Stimulated activated CD8-positive, alpha-beta memory T cell treated with anti-CD3 and anti-CD28 coated beads, Interleukin-4, amount 100 ng/mL, for 24 hours (primary cell): ENCODE data around the gene SSBP3.

Source experiments
- DNase-seq: peaks from one replicate; pipeline ENCODE4 v3.0.0-alpha.2; 2020; ENCODE audit warnings: low read depth

The SSBP3 gene

DNA sequence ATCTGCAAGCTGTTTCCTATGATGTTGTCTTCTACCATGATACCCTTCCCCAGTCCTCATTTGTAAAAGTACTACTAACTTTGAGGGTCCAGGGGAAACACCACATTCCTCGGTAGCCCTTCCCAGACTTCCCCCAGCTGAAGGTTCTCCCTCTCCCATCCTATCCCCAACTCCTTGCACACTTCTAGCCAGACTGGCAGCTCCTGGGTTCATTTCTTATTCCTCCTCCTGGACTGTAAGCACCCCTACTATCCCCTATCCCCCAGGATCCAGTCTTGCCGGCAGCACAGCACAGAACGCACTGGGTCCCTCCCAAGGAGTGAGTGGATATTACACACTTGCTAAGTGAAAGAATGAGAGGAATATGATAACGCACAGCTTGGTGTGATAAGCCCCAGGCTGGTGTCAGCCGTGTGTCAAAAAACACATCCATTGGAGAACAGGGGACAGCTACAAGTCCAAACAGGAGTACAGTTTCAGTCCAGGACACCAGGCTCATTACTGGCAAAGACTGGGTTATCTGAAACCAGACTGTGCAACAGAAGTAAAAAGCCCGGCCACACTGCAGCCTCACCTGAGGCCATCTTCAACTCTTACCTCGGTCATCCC is 100.2 kb downstream of the SSBP3 start:
- DNase-seq = no peak

DNA sequence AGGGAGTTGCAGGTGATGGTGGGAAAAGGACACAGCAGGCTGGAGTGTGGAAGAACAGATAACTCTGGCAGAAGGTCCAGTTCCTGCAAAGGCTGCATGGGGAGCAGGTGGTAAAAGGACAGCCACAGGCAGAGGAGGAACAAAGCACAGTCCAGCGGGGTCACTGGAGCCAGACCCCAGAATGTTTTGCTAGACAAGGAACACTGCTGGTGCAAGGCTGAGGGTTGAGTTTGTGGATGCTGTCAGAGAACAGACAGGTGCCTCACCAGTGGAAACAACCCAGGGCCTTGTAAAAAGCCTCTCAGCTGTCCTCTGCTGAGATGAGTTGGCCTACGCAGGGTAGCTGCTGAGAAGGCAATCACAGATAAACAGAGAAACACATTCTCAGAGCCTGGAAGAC is 101.7 kb downstream of the SSBP3 start:
- no peak for DNase-seq

DNA sequence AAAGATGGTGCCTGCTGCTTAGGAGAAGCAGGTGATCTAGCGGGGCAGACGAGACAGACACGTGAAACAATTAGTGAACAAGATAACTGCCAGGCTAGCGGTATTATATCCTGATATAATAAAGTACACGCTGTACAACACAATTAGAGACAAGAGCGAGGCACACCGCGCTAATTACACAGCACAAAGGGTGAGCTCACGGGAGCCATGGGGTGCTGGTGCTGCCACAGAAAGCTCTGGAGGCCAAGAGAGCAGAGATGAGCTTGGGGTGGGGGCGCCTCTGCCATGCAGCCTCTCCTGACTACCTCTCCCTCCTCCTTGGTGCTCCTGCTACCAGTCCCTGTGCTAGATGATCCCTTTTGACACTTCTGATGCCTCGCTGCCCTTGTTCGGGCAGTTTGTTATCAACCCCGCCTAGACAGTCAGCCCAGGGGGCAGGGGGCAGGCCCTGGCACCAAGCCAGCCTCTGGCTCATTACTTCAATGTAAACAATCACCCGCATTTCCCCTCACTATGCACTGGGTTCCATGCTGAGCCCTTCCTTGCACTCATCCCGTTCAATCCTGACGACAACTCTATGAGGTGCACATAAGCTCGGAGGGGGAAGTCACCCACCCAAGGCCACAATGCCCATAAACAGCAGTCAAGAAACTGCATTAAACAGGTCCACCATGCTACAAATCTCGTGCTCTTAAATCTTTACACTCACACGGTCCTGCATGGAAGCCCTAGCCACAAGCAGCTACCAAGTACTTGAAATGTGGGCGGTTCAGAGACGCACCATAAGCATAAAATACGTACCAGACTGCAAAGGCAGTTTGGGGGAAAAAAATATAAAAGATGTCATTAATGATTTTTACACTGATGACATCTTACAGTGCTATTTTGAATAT is 103.0 kb downstream of the SSBP3 start:
- no peak for DNase-seq

DNA sequence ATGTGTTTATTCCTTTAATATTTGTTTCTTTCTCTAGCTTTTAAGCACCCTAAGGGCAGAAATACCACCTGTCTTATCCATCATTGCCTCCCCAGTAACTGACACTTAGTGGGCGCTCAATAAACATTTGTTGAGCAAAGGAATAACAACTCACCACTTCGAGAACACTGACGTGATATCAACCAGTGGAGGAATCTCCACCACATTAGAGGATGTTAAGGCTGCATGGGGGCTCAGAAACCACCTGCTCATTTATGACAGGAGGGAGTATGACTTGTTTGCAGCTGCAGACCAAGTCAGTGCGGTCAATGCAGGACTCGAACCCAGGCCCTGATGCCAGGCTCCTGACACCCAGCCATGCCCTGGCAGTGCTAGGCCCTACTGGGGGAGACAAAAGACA is 103.6 kb downstream of the SSBP3 start:
- DNase-seq = no peak

DNA sequence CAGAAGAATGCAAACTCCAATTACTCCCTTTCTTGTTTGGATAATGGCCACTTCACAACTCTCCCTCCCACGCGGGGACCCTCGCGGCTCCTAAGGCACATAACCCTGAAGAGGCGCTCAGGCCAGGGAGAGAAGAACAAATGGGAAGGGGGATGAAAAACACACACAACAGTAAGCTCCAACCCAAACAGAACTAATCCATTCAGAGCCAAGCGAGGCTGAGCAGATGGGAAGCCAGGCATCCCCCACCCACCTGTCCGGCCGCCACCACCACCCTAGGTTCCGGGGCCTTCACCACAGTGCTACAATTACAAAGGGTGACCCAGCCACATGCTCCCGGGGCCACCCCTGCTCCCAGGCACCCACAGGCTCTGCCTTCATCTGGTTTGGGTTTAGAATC is 104.7 kb downstream of the SSBP3 start:
- no peak for DNase-seq

DNA sequence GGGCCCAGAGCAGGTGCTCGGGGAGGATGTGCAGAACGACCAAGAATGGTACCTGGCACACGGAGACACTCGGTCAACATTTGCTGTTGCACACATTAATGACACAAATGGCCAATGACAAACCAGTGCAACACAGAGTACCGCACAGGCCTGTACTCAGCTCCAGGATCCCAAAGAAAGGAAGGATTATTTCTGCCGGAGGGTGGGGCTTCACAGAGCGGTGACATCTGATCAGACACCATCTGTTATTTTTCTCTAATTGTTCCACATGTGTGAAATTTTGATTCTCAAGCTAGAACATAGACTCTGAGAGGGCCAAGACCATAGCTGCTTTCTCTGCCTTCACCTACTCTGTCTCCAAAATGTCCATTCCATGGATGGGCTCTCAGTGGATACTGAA is 105.8 kb downstream of the SSBP3 start:
- no peak for DNase-seq

DNA sequence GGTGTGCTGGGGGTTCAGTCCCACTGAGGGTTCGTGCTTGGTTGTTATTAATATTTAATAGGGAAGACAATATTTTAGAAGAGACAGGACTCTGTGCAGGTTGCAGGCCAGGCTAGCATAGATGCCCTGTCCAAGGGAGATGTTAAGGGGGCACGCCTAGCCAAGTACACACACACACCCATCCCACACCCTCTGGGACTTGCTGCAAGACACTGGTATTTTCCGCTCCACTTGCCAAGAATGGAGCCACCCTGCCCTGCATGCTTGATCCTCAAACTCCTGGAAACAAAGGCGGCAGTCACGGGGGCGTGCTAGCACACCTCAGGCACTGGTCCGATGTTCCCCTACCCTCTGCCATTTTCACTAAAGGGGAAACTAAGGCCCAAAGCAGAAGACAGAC is 107.2 kb downstream of the SSBP3 start:
- DNase-seq = no peak

DNA sequence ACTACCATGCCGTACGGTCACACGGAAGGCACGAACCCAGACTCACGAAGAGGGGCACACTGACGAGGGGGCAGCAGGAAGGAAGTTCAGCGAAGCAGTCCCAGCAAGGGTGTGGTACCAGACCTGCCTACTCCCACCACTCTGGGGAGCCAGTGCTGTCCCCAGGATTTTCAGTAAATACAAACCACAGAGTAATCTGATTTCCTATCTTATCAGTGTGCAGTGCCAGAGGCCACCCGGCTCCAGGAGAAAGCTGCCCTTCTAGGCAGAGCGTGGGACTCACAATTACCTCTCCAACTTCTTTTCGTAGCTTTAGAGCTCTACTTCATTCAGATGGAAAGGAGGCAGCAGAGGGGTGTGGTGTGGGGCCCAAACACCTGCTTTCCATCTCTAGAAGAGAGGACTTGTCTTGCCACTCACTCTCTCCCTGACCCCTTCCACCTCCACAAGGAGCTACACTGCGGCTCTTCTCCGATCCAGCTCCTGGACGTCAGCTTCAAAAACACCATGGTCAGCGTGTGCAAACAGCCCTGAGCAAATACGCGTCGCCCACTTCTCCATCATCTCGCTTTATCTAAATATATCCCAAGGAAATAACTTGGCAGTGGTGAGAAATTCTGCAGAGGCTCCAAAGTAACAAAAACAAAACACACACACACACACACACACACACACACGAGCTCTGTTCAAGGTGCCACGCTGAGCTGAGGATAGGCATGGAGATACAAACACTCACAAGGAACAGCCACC is 107.7 kb downstream of the SSBP3 start:
- DNase-seq = no peak

DNA sequence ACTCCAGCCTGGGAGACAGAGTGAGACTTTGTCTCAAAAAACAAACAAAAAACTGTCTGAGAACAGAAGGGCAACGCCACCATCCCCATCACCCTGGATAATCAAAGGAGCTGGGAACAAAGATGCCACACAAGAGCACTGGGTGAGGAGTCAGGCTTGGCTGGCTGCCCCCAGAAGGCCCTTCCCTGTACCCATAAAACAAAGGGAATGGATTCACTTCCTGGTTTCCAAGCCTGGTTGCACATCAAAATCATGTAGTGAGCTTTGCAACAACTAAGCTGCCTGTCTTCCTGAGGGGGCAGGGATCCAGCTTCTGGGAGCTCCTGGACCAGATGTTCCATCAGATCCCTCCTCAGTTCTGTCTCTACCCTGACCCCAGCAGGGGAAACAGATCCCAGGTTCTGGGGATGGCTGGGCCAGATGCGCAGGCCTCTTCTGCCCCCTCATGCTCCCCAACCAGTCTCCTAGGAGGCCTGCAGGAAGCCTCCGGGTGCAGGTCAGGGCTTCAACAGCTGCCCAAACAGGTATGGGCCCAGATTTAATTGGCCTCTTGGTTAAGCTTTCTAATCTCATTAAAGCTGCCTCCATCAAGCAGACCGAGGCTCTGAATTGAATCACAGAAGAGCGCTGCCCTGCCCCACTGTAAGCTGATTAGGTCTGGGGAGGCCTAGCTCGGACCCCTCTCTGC is 108.5 kb downstream of the SSBP3 start:
- no peak for DNase-seq

DNA sequence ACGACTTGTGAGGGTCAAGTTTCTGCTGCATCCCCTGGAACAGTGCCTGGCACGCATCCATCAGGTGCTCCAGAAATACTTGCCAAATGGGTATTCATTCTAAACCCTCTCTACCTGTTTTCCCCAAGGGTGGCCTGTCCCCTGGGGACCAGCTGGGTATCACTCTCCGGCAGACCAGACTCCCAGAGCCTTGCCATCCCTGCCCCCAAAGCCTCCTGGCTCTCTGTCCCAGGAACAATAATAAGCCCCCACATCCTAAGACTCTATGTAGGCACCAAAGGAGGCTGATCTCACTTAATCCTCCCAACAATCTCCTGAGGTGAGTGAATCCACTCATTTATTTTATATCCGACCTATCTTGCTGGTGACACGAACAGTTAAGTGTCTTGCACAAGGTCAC is 109.5 kb downstream of the SSBP3 start:
- DNase-seq = no peak

DNA sequence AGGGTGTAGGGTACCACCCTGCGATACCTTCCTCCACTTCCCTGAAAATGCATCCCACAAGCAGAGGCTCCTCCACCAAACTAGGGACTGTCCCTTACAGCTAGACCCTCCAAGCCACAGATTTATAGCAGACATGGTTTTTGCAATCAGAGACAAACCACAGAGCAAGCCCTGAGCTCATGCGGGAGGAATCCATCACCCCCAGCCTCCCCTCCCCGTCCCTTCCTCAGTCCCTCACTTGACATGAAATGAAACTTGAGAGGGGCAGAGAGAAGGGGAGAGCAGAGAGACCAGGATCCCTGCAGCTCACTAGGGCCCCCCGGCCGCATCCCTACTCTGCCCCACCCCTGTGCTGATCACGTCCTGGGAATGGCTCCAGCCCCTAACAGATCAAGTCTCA is 111.3 kb downstream of the SSBP3 start:
- DNase-seq = no peak

DNA sequence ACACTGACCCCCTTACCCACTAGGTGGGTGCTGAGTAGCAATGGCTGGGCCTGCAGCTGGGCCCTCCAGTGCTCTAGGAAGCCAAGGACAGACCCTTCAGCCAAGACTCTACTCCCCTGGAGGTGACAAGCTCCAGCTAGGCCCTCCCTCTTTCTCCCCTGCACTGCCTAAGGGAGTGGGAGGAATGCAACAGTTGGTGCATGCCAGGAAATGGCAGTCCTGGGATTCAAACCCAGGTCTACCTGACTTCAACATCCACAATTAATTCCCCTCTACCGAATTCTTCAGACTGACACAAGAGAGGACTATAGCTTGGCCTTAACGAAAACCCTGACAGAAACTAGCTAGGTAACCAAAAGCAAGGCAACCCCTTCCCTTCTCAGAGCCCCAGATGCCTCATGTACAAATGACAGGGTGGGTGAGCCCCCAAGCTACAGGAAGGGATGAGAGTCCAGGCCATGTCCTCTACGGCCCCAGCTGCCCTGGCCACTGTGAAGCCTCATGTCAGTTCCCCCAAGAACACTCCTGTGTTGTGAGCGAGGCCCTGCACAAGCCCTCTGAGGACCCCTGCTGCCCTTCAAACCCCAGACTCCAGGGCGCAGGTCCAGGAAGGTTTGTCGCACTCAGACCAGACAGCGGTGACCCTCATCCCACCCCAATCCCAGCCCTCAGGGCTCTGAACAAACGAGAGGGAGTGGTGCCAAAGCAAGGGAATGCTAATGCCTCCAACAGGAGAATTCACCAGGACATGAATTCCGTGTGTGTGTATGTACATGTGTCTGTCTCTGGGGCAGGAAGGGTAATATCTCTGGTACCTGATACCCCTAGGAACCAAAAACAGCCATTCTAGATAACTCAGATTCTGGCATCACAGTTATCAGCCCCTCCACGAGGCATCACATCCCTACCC is 113.9 kb downstream of the SSBP3 start:
- no peak for DNase-seq

DNA sequence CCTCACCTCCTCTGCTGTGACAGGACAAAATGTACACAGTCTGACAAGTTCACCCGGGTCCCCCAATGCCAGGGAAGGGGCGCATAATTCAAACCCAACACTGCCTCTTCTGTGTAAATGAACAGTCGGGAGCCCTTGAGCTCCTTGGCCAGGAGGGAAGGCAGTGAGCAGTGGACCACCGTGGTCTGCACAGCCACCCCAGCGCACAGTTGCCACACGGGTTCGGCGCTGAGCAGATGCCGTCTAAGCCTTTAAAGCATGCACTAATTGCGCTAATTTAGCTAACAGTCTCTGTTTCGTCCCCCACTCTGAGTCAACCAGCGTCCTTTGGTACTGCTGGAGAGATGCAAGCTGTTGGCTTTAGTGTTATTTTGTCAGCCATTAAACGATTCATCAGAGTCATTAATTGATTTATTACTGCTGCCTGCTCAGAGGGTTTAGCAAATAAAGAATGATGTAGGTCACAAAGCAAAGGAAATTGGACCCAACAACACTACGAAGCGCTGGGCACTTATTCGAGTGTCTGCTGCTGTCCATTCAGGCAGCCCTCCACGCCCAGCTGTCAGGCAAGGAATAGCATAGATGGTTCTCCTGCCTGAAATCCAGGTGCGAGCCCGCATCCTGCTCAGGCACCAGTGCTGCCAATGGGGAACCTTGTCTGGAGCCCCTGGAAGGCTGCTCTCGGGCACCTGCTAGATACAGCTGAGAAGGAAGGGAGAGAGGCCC is 114.8 kb downstream of the SSBP3 start:
- no peak for DNase-seq

DNA sequence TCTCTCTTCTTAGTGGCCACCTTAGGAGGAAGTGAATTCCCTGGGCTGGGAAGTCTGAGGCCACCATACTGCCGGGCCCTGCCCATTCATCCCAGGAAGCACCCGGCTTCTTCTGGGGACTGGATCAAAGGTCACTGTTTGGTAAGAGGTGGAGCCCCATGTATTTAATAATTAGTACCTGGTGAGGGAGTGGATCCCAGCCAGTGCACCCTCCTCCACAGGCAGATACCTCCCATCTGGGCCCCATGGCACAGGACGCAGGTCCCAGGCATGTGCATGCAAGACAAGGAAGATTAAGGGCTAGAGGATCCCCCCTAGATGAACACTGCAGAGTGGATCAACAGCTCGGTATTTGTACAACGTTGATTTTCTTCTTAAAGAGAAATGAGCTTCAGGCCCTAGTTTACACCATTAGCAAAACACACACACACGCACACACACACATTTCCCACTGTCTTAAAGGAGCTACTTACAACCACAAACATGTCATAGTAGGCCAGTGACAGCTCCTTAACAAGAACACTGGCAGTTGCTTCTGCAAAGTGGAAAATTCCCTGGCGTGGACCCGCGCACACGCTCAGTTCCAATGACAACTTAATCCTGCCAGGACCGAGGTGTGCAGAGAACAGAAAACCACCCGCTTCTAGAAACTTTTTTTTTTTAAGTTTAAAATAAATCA is 115.5 kb downstream of the SSBP3 start:
- DNase-seq = no peak

DNA sequence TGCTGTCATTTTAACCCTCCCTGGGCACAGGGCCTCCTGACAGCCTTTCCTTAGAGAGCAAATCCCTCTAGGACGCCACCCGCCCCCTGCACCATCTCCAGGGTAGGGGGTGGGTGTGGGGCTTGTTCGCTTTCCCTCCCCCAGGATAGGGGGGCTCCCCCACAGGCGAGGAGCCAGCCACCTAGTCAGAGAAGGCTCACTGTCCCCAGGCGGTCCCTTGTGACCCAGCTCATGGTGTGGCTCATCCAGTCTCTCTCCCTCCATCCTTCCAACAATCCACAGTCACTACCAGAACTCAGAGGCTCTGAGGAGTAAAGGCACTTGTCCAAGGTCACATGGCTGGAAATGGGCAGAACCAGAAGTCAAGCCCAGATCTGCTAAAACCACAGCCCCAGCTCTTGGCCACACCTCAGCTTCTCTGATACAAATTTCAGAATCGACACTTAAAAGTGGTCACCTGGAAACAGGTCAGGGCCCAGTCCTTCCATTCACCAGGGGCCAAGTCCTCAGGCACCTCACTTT is 116.4 kb downstream of the SSBP3 start:
- DNase-seq = no peak

DNA sequence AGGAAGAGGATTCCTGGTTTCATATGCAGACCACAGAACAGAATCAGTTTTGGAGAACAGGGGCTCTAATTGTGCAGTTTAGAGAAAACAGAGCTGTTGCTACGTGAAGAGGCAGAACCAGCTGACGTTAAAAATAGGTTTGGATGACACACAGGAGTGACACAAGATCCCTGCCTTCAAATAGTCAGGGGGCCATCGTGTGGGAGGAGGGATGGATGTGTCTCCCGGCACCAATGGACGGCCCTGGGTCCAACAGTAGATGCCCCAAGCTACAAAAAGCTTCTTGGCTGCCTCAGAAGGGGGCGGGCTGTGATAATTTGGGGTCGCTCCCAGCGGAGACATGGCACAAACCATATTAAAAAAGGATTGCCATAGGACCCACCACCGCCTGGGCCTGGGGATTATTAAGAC is 118.4 kb downstream of the SSBP3 start:
- DNase-seq = no peak

DNA sequence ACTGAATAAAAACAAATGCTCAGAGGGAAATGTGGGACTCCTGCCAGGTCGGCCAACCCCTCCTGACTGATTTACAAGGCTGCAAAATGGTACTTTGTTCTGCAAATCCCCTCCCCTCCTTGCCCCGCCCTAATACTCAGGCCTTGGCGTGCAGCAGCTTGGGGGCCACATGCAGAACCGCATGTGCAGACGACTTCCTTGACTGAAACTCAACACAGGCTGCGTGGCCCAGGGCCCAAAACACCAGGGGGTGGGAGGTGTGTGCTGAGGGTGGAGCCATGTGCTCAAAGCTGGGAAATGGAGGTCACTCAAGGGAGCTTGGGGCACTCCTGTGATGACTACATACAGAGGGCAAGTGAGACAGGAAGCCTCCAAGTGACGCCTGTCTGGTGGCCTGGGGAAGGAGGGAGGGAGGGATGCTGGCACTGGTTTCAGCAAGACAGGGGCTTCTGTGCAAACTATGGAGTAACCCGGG is 119.0 kb downstream of the SSBP3 start:
- DNase-seq = peak; percentile 53

DNA sequence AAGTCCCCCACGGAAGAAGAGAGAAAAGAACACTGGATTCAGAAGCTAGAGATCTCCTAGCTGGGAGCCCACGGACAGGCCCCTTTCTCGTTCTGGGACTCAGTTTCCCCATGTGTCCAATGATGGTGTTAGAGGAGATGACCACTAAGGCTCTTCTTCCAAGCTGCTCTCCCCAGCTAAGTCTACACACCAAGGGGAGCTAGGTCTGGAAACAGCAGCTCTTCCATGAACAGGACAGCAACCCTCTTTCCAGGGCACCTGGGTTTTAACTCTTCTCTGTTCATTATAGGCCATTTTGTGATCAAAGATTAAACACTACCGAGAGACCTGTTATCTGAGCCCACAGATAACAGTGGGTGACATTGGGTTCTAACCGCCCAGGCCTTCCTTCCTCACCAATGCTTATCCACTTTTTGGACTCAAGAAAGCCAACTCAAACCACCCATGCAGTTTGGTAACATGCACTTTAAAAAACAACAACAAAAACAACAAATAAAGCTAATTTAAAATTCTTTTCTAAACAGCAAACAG is 120.3 kb downstream of the SSBP3 start:
- DNase-seq = no peak

DNA sequence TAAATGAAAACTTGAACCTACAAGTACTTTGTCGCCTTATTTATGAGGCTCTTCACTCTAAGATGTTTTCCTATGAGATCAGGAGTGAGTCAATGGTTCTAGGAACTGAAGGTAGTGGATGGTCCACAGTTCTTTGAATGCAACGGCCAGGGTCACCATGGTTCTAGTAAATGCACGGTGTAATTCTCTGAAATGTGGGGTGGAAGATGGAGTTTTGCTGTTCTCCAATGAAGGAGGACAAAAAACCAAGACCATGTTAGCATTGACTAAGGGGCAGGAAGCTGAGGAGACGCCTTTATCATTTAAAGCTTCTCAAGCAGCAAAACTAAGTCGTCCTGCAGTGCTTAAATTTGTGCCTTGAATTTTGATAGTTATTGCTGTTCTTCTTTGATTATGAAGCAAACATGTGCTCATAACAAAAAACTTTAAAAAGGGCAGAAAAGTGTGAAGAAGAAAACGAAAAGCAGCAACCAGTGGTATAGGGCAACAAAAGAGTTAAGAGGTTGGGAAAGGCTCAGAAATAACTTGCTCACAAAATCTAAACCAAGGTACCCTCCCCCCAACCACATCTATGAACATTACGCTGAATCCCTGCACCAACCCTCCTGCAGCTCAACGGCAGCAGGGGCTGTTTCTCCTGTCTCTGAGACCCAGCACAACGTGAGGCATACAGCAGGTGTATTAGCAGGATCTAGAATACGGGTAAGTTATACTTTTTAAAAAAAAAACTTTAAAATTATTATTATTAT is 121.2 kb downstream of the SSBP3 start:
- DNase-seq = no peak
